ENCODE results near the gene SHOC2.

The SHOC2 gene

DNA sequence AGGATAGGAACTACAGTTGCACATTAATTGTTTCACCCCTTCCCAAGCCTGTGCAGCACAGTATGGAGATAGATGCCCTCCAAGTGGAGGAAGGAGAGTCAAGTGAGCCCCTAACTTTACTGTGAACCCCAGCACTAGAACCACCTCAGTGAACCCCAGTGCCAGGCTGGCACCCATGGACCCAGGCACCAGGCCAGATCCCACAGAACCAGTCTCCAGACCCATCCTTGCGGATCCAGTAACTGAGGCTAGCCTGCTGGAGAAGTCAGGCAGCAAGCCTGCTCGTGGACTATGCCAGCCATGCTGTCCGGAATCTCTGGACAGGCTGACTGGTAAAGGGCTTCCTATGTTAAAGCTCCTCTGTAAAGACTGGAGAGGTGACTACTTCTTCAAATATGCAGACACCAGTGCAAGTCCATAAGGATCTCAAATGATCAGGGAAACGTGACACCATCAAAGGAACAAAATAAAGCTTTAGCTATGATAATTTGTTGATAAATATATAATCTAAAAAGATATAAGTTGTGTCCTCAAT, 27.7 kb downstream of the SHOC2 start:
- ATAC-seq: no peak

- ATAC-seq: no peak
Observed at GRCh38 chr10:110951381-110951780, 32.0 kb downstream of the SHOC2 start.

GRCh38 chr10:110957606-110958005, 38.2 kb downstream of the SHOC2 start:
- ATAC-seq: no peak

DNA sequence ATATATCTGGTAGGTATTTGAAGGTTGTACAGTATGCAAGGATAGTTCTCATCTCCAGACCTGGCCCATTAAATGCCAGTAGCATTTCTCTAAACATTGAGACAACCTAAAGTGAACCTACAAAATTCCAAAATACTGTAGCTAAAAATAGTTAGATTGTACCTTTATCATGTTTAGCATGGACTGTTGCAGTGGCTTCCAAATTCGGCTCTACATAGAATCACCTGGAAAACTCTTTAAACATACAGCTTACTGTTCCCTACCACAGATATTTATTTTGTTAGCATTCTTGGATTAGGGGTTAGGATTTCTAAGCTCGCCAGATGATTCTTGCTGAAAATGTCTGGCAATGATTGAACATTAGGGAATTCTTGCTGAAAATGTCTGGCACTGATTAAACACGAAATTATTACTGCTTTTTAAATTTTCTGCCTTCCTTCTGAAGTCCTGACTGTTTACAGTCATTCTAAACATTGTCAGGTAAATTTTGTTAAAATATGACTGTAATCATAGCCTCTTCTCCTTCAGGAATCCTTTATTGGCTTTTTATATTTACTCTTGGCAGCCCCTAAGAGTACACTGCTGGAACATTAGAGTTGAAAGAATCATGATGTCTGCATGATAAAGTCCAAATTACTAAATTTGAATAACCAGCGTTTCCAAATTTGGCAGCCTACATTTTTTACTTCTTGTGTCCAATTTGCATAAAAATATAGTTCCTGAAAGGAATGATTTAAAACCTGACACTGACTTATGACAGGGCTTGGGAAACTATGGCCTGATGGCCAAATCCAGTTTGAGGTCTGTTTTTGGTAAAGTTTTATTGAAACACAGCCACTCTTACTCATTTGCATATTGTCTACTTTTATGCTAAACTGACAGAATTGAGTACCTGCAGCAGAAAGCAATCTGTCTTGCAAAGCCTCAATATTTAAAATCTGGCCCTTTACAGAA, 40.3 kb downstream of the SHOC2 start:
- no peak for ATAC-seq

- ATAC-seq: no peak
Observed at GRCh38 chr10:110960333-110960712, 40.9 kb downstream of the SHOC2 start.

DNA sequence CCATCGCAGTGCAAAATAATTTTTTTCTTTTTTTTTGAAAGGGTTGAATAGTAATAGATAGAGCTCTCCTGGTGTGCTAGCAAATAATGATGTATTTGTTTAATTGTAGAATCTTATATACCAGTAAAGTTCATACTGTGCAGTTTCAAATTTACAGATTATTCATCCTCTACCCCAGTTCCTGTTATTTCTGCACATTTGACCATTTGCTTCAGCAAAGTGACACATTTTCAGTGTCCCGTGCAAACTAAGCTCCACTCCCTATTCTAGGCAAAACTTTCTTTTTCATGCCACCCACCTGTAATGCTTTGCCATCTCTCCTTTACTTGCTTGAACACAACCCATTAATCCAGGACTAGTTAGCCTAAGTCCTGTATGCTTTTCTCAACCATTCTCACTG, 43.0 kb downstream of the SHOC2 start:
- no peak for ATAC-seq

DNA sequence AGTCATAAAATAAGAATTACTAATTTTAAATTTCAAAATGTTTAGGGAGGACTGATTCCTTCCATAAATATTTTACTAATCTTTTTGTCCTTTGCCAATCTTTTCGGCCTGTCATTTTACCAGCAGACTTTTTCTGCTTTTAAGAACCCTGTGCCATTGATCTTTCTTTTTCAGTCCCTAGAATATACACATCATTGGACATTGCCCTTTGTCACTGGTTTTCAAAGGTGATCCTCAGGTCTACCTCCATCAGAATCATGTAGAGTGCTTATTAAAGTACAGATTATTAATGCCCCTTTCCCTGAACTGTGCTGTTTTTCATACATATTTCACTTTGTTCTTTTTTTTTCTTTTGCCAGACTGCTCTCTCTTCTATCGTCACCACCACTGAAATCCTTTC, 43.8 kb downstream of the SHOC2 start:
- ATAC-seq: no peak

- ATAC-seq: no peak
Observed at GRCh38 chr10:110964681-110965080, 45.3 kb downstream of the SHOC2 start.

DNA sequence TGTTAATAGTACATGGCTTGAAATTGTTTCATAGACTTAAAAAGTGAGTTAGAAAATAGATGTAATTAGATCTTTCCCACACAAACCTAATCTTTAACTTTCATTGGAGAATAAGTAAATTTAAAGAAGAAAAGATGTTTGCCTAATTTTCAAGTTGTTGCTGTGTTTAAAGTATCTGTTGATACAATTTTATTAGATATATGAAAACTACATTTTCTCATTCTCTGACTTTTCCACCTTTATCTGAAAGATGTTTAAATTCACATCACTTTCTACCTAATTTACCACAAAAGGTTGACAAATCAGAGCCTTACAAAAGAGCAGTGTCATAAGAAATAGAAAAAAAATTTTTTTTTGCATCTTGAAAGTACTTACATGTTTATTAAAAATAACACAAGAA, 45.8 kb downstream of the SHOC2 start:
- ATAC-seq: no peak

DNA sequence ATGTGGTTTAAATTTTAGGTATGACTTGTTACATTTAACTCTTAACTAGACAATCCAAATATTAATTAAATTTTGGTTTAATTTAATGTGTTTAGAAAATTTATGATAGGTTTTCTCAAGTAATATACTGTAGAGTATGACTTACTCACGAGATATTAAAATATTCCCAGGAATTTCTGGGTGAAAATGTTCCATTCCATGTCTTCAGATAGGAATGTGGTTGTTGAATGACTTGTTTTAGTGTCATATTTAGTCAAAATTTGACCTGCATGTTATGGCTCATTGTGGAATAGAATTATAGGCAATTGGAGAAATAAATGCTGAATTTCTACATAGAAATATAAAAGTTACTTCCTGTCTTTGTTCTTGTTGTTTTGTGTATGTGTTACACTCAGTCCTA, 46.7 kb downstream of the SHOC2 start:
- no peak for ATAC-seq

GRCh38 chr10:110967009-110967630, 47.7 kb downstream of the SHOC2 start:
- ATAC-seq: no peak

DNA sequence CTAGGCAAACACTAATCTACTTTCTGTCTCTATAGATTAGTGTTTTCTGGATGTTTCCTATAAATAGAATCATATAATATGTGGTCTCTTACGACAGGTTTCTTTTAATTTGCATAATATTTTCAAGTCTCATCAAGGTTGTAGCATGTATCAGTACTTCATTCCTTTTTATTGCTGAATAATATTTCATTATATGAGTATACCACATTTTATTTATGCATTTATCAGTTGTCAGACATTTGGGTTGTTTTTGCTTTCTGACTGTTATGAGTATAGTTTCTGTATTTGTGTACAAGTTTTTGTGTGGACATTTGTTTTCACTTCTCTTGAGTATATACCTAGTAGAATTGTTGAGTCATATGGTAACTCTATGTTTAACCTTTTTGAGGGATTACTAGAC, 48.2 kb downstream of the SHOC2 start:
- ATAC-seq: peak; percentile 61 to 68

DNA sequence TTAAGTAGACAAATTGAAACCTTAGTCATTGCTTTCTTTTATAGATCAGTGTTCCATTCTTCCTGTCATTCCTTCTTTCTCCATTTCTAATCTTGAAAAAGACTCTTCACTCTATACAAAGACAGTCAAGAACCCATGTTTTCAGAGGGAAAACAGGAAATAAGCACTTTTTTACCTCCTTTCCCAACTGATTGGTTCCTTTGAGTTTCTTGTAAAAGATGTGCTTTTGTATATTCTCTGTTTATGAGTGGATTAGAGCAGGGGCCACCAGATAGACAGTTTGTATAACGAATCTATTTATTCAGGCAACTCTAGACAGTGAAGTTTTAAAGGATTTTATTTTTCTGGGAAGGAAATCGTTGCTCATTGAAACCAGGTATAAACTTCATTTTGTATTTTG, 49.8 kb downstream of the SHOC2 start:
- ATAC-seq: no peak

DNA sequence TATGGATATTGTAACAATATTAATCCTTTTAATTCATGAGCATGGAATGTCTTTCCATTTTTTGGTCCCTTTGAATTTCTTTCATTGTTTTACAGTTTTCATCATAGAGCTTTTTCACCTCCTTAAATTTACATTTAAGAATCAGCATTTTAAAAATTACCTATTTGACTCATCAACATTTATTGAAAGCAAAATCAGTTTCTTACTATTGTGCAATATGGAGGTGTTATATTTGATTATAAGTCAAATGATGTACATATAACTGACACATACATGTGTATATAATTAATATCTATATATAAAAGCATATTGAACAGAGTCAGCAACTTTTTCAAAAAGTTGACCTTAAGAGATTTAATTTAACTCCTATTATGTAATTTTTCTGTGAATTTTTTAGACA, 52.2 kb downstream of the SHOC2 start:
- no peak for ATAC-seq

DNA sequence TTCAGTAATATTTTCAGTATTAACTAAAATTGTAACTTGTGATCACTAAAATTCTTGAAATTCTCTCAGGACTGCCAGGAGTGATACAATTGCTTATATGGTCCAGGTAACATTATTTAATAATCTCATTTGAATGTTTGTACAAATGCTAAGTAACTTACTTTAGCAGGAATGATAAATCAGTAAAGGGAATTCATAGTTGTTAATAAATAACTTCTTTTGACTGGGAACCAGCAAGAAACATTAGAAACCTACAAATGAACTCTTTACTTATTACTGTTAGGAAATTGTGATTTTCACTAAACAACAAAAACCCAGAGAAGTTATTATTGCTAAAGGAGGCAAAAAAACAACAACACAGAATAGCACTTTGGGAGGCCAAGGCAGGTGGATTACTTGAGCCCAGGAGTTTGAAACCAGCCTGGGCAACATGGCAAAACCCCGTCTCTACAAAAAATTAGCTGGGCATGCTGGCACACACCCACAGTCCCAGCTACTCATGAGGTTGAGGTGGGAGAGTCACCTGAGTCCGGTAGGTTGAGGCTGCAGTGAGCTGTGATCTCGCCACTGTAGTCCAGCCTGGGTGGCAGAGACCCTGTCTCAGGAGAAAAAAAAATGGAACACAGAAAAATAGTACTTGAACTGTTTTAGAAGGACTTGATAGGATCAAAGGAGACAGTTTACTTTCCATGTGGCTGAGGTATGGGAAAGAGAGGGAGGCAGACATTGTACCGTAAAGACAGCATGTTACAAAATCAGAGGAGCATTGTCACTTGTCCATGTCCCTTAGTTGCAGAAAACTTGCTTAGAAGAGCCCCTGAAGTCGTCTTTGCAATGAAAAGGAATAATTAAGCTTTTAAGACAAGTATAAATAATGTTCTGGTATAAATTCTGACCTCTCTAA, 53.1 kb downstream of the SHOC2 start:
- ATAC-seq: no peak

DNA sequence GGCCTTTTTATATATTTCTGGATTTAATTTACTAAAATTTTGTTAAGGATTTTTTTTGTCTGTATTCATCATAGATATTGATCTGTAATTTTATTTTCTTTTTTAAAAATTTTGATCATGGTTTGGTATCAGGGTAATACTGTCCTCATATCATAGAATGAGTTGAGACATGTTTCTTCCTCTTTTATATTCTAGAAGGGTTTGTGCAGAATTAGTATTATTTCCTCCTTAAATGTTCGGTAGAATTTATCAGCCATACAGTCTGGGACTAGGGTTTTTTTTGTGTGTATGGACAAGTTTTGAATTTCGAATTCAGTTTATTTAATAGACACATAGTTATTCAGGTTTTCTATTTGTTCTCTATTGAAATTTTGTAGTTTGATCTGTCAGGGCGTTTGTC, 54.0 kb downstream of the SHOC2 start:
- no peak for ATAC-seq

DNA sequence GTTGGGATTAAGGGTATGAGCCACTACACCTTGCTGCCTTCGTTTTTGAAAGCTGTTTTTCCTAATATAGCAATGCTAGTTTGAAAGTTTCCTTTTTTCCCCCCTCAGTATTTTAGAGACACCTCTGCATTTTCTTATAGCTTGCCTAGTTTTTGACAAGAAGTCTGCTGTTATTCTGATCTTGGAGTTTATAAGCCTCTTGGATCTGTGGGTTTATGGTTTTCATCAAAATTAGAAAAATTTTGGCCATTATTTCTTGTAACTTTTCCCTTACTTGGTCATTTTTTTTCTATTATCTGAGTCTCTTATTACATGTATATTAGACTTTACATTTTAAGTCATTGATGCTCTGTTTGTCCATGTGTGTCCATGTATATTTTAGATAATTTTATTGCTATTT, 57.2 kb downstream of the SHOC2 start:
- no peak for ATAC-seq

DNA sequence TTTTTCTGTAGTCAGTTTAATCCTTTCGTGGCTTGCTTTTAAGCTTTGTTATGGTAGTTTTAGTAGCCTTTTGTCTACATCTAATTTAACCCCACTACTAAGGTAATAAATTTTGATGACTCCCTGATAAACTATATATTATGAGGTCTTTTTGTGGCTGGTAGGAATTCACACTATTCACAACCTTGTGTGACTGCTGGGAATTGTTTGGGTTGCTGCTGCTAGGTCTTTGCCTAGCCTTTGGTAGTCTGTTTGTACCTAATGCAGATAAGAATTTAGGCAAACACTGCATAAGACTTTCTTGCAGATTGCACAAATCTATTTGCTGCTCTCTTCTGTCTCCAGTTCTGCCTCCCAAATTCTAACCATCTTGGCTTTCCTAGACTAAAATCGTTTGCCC, 58.3 kb downstream of the SHOC2 start:
- ATAC-seq: no peak

- ATAC-seq: no peak
Observed at GRCh38 chr10:110978204-110978603, 58.8 kb downstream of the SHOC2 start.

DNA sequence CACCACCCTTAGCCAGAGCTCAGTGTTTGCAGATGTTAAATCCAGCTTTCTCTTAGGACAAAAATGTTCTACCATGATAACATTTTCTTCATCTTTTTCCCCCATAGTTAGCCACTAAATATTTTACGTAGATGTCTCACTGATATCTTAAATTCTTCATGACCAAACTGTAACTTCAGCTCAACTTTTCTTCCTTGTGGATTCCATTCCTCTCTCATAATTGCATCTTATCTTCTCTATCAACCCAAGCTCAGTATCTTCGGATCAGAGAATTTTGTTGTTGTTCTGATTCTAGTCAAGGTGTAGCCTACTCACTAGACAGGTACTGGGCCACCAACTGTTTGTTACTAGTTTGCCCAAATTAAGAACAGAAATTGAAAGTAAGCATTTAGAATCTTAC, 60.2 kb downstream of the SHOC2 start:
- ATAC-seq: no peak

- ATAC-seq: peak in 1 of 2 donors; percentile 43
Observed at GRCh38 chr10:110980807-110981206, 61.4 kb downstream of the SHOC2 start.

GRCh38 chr10:110983466-110983865, 64.1 kb downstream of the SHOC2 start:
- ATAC-seq: no peak

All from activated CD4-positive, CD25-positive, alpha-beta regulatory T cell treated with anti-CD3 and anti-CD28 coated beads, Interleukin-2, amount 50 U/mL, for 24 hours (primary cell).